ENCODE data around the gene GPR161.
"Not testable (repeated sequence)": the region's sequence is repeated elsewhere in the genome, so short reads cannot be mapped to it uniquely, and the experiment has no call there.

Gene GPR161

DNA sequence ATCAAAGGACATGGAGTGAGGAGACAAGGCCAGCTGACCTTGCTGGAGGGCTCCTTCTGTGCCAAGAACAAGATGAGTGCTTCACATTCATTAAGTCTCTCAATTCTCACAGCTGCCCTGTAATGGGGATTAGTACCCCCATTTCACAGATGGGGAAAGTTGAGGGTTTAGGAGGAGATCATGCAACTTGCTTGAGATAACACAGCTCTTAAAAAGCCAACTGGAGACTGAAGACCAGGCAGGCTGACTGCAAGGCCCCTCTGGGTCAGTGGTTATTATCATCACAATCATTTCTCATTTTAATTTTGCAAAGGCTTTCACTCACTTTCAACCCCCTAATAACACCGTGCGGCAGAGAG is 46.8 kb downstream of the GPR161 start:
- DNase-seq (ENCODE audit: extremely low read depth in 1 of 2, low read depth in 1 of 2): no peak

DNA sequence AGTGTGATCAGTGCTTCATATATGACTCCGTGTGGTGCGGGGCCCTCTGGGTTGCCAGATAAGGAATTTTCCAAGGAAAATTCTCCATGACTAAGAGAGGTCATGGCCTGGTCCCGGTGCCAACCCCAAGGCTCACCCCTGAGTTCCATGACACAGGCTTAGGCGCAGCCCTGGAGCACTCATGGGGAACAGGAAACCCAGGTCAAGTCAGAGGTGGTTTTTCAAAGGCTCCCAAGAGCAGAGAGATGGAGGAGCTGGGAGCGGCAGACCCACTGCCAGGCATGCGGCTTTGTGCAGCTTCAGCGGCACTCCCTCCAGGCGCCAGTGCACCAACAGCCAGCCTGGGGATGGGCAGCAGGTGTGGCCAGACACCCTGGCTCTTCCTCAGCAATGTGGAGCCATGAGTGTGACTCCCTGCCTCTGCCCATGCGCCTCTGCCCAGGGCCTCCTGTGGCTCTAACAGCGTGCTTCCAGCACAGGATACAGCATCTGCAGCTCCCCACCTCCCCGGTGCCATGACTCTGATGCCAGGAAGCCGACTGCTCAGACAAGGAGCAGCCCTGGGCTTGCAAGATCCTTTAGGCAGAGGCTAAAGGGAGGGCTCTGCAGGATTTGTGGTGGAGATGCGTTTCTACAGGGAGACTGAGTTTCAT is 47.3 kb downstream of the GPR161 start:
- no peak for DNase-seq (ENCODE audit: extremely low read depth in 1 of 2, low read depth in 1 of 2)

DNA sequence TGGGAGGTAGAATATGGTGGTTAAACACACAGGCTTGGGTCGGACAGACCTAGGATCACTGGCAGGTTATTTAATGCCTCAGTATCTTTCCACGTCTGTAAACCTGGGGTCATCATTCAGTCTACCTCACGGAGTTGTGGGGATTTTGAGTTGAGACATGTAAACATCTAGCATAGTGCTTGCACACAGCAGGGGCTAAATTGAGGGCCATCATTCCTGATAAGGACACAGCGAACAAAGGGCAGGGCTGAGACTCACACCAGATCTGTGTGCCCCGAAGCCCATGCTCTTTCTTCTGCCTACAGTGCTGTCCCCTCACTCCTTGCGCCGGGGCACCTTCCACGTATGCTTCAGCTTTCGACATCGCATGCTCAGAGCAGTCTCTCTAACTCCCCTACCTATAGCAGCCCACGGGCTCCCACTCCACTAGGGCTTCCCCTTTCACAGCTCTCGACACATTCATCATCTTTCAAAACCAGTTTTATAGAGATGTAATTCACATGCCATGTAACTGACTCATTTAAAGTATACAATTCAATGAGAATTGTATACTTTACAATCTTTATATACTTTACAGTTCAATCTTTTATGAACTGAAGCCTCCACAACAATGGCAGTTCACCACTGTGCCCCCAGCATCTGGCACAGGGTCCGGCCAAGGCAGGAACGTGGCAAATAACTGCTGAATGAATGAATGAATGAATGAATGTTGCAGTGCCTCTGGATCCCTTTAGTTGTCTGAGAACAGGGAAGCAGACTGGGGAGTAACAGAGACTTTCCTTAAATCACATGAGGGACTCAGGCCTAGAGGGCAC is 48.0 kb downstream of the GPR161 start:
- DNase-seq (ENCODE audit: extremely low read depth in 1 of 2, low read depth in 1 of 2): no peak

DNA sequence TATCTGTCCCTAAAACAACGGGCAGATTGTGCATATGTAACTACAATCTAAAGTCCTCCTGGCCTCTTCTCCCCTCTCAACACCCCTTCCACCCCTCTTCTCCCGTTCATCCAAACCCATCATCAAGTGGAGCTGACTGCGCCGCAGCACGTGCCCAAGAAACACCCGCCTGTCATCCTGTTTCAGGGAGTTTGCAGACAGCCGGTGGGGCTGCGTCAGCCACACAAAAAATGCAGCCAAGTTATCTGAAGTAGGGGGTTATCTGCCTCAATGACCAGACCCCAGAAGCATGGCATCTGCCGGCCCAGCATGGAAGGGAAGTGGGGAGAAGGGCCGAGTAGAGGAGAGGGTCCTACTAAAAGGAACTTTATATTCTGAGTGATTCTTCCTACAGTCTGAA is 49.0 kb downstream of the GPR161 start:
- DNase-seq (ENCODE audit: extremely low read depth in 1 of 2, low read depth in 1 of 2): no peak

DNA sequence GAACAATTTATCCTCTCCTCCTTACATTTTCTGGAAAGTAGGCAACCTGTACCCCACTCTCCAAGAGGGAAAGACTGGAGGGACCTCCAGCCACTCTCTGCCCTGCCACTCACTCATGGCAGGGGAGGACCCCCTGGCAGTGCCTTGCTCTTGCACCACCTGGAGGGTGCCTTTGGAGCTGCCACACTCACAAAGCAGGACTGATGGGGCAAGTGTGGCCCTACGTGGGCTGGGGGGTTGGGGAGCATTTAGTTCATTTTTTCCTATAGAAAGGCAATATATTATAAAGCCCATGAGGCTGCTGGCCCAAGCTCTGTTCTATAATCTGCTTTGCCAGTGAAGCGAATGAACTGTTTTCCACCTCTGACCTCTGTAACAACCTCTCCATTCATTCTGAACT is 50.3 kb downstream of the GPR161 start:
- DNase-seq (ENCODE audit: extremely low read depth in 1 of 2, low read depth in 1 of 2): no peak

DNA sequence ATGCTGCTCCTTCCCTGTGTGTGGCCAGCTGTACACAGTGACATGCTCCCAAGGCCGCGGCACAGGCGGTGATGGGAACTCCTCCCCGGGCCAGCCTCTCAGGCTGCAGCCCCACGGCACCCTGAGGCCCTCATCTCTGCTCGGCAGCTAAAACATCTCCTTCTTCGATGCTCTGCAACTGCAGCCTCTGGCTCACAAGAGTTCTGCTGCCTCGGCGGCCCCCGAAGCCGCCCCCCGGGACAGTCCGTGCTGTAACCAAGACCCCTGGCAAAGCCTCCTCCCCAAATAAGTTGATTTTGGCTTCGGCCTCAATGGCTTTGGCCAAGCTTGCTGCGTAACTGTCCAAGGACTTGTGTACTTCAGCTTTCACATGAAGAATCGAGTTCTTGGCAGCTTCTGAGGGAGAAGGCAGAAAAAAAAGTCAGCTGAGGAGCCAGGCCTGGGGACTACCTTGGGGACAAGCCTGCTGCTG is 51.3 kb downstream of the GPR161 start:
- DNase-seq (ENCODE audit: extremely low read depth in 1 of 2, low read depth in 1 of 2): no peak

DNA sequence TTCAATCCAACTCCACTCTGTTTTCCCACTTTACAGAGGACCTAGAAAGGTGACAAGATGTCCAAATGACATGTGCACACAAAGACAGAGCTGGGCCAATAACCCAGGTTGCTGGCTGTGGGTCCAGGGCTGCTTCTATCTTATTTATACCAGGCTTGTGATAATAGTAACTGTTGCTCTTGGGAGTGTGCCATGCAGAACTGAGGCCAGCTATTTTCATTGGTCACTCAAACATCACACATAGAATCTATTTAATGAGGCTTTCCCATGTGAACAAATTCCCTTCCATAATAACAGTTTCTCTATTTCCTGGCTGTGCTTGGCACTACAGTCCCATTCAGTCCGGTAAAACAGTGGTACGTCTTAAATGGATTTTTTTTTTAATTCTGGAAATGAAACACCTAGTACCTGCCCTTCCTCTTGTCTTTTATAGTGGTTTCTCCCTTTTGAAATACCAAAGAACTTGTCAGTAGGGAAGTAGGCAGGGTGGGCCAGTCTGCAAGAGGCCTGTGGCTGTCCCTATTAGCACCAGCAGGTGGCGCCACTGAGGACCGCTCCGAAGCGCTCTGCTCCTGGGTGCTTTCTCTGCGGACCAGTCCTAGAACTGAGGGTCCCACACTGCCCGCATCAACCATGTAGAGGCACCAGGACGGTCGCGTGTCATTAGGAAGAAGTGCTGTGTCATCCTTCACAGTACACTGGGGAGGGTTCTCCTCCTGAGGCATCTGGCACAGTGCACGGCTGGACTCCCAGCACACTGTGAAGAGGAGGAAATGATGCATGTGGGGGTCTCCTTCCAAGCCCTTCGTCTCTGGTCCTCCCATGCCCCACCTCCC is 52.1 kb downstream of the GPR161 start:
- peak; percentile 8 to 49 for DNase-seq (ENCODE audit: extremely low read depth in 1 of 2, low read depth in 1 of 2)

DNA sequence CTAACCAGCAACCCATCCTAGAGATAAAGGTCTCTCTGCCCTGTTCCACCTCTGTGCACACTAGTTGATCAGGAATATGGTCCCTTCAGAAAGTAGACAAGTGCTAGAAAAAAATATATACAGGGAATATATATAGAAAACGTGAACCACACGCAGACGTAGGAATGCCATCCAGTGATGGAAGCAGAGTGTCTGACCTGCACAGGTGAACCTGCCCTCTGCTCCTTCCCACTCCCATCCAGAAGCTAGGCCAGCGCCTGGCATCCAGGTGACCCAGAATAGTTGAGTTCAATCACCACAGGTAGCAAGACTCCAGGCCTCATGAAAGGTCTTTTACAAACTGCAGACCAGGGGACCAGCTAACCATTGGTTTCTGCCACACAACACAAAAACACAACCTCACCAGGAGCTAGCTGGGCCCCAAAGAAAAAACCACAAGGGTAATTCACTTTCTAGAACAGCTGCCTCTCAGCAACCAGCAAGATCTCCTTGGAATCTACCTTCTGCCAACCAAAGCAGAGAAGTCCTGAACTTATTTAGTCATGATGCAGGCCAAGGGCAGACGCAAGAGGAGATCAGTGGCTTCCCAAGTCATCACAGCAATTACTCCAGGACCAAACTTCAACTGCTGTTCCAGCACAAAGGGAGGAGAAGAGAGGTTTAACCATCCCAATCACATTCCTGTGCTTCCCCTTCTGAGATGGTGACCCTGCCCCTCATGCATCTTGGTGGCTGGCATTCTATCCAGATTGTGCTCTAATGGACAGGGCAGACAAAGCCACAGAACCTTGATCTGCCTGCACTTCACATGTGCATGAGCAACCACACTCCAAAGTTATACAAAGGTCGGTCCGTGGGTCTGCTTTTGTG is 53.0 kb downstream of the GPR161 start:
- no peak for DNase-seq (ENCODE audit: extremely low read depth in 1 of 2, low read depth in 1 of 2)

DNA sequence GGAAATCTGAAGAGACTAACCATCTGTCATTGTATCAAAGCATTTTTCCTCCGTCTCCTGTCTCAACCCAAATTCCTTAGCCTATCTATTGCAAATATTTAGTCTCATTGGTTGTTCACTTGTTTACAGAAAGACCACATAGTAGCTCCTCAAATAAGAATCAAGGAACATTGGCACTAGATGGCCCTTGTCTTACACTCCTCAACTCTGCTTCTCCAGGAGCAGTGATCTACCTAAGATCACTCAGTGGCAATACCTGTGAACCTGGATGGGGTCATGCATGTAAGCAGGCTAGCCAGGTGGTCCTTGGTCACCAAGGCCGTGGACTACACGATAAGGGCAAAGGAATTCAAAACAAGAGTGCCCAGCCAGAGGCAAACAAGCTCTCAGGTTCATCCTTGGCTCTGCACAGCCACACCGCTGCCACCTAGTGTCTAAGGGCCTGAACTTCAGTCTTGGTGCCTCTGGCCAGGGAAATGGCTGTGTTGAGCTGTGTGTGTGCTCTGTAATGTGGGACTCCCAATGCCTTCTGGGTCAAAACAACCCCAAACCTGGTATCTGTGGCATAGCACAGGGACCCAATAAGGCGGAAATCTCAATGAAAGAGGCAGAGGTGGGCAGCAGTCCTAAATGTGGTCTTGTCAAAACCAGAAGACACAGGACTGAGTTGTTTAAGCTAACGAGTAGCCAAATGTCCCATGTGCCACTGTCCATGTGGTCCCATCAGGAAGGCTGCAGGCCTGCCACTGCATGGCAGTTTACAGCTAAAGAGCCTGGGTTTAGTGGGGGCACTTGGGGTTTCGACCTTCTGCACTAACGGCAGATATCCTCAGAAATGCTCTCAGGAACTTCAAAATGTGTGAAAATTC is 54.5 kb downstream of the GPR161 start:
- peak; percentile 10 to 32 for DNase-seq (ENCODE audit: extremely low read depth in 1 of 2, low read depth in 1 of 2)

DNA sequence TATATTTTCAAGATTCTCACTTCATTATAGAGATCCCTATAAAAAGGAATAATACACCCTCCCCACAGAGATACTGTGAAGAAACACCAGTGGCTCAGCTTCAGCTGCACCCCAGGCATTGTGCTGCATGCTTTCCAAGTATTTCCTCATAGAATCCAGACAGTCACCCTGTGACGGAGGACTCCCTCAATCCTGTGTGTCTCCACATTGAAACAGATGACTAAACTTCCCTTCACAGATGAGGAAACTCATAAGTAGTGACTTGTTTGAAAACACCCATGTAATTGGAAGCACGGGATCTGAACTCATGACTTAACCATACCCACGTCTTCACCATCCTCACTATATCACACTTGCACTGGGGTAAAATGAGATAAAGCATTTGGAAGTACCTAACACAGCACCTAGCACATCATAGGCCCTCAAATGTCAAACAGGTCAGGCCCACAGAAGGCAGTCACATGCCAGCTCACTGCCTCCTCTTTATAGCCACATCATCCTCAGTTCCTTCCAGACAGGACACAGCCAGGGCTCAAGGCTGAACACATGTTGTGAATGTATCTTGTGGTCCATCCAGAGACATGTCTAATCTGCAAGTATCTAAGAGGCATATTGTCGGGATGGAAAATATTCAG is 55.2 kb downstream of the GPR161 start:
- no peak for DNase-seq (ENCODE audit: extremely low read depth in 1 of 2, low read depth in 1 of 2)

DNA sequence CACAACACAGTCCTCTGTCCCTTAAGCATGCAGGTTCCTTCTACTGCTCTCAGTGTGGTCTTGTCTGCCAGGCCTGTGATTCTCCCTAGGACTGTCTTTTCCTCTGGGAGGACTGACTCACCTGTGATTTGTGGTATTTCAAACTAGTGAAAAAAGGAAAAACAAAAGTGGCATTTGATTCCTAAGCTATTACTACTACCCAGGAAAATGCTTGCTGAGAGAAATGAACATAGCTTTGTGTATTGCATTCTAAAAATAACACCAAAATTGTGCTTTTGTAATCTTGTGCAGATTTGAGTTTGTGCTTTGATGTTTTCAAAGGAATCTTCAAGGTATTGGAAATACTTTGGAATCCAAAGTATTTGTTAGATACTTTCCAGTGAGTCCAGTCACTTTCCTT is 57.0 kb downstream of the GPR161 start:
- DNase-seq (ENCODE audit: extremely low read depth in 1 of 2, low read depth in 1 of 2): no peak

DNA sequence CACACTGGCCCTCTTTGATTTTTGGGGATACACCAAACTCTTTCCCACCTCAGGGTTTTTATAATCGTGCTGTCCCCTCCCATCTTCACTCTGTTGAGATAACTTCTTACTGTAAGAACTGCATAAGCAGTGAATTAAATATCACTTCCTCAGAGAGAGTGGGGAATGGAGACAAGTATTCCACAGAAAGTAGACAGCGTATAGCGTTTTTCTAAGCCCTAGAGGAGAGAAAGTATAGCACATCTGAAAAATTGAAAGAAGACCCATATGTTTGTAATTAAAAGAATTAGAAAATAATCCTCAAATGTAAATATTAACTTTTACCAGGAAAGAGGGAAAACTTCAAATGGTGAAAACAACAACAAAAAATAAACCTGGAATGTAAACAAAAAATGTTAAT is 67.3 kb downstream of the GPR161 start:
- no peak for DNase-seq (ENCODE audit: extremely low read depth in 1 of 2, low read depth in 1 of 2)

DNA sequence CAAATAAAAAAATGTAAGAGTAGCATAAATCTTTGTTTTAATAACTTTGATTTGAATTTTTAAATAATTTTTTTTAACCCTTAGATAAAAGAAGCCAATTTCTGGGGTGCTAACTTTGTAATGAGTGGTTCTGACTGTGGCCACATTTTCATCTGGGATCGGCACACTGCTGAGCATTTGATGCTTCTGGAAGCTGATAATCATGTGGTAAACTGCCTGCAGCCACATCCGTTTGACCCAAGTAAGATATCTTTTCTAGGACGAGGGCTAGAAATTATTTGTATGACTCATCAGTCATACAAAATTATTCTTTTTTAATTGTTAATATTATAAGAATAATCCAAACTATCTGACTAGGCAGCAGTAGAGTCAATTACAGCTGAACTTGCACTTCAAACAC is 71.2 kb downstream of the GPR161 start:
- DNase-seq (ENCODE audit: extremely low read depth in 1 of 2, low read depth in 1 of 2): no peak

DNA sequence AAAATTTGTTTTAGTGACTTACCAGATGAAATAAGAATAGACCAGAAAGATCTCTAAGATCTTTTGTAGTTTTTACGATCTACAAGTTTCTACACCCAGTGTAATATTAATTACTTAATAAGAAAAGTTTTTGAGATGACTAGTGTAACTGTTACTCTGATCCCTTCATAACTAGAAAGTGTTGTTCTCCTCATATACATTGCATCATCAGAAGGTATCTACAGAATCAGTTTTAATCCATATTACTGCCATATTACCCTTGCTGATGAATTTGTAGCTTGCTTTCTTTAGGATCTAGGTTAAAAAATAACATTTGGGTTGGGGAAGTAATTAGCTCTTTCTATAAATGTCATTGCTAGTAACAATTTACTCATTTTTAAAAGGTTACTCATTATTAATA is 72.5 kb downstream of the GPR161 start:
- DNase-seq (ENCODE audit: extremely low read depth in 1 of 2, low read depth in 1 of 2): no peak

DNA sequence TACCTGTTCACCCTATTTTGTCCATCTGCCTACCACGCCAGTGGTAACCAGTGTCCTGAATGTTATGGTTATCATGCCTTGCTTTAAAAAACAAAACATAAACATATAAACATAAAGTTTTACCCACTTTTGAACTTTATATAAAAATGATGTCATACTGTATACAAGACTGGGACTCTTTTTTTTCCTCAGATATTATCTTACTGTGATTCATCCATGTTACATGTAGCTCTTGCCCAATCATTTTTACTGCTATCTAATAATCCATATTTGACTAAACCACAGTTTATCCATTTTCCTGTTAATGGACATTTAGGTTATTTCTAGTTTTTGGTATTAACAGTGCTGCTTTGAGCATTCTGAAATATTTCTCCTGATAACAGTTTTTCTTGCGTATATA is 78.8 kb downstream of the GPR161 start:
- DNase-seq (ENCODE audit: extremely low read depth in 1 of 2, low read depth in 1 of 2): no peak

DNA sequence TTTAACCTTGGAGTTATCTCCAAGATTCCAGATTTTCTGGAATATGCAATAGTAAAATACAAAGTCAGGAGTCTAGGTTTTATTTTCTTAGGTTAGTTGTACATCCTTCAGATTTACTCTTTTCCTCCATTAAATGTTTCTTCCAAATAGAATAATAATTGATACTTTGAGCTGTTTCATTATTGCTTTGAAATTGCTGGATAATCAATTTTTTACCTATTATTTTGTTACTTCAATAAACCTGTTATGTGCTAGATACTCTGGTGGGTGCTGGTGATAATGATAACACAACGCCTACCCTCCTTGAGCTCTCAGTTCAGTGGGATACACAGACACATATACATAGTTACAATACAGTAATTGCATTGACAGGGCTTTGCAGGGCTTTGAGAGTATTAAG is 79.4 kb downstream of the GPR161 start:
- DNase-seq (ENCODE audit: extremely low read depth in 1 of 2, low read depth in 1 of 2): no peak

DNA sequence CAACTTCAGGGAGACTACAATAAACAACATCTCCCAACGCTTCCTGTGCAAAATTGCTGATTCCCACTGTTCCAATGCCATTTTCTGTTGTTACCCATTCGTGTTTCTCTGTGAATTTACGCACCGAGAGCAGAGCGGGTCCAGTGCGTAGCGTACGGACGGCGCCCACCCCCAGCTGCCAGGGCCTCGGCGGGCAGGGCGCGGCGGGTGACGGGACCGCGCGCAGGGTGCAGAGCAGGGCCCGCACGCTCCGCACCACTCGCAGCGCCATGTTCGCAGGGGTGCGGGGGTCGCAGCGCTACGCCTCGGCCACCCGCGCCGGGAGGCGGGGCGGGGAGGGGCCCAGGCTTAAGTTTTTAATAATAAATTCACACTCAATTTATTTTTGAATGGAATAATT is 80.6 kb downstream of the GPR161 start:
- not testable (repeated sequence) for DNase-seq (ENCODE audit: extremely low read depth in 1 of 2, low read depth in 1 of 2)

DNA sequence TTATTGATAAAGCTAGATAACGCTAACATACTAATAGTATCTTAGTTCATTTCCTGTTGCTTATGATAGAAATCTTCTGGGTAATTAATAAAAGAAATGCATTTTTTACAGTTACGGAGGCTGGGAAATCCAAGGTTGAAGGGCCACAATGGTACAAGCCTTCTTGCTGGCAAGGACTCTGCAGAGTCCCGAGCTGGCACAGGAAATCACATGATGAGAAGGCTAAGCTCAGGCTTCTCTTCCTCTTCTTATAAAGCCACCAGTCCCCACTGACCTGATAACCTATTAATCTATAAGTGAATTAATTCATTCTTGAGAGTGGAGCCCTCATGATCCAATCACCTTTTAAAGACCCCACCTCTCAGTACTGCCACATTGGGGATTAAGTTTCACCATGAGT is 82.6 kb downstream of the GPR161 start:
- no peak for DNase-seq (ENCODE audit: extremely low read depth in 1 of 2, low read depth in 1 of 2)

DNA sequence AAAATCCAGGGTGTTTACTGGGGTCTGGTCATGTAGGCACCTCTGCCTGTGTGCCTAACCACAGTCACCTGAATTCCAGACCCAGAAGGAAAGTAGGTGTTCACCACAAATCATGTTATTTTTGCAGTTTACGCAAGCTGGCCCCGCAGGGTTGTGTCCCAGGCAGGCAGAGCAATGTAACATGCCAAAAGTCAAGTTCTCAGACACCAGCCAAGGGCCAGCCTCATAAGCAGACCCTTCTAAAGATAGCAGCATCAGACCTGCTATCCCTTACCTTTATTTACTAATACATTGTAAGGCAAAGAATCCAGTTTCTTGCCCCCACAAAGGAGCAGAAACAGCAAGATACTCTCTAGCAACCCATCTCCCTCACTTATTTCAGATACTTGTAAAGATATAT is 83.0 kb downstream of the GPR161 start:
- no peak for DNase-seq (ENCODE audit: extremely low read depth in 1 of 2, low read depth in 1 of 2)
